Activated naive CD4-positive, alpha-beta T cell treated with anti-CD3 and anti-CD28 coated beads for 36 hours (primary cell): ENCODE results near the gene SQSTM1. TPM values are rescaled to one million over a fixed set of nuclear protein-coding genes. Genes with fewer than 3 reads are reported as not detected.

Experiments used
- CTCF ChIA-PET: fragments of 350-600 bp; sonication (Branson Sonifier 250); formaldehyde crosslinking; loops from one replicate; lab custom pipeline; 2021; ENCODE audit warnings: antibody characterized with exemption; lab: Charles Lee
- DNase-seq: peaks from one replicate; pipeline ENCODE4 v3.0.0-alpha.2; 2020
- H3K27ac Mint-ChIP-seq: one replicate; pipeline ENCODE4 v1.8.0; 2021; ENCODE audit warnings: mild to moderate bottlenecking, mixed read lengths
- H3K27me3 Mint-ChIP-seq: one replicate; pipeline ENCODE4 v1.8.0; 2021; ENCODE audit warnings: low read depth, mixed read lengths
- H3K36me3 Mint-ChIP-seq: one replicate; pipeline ENCODE4 v1.8.0; 2021; ENCODE audit warnings: low read depth, mixed read lengths
- H3K4me1 Mint-ChIP-seq: one replicate; pipeline ENCODE4 v1.8.0; 2021; ENCODE audit warnings: low read depth, mixed read lengths
- H3K4me3 Mint-ChIP-seq: one replicate; pipeline ENCODE4 v1.8.0; 2021; ENCODE audit warnings: mild to moderate bottlenecking, moderate library complexity, mixed read lengths
- H3K9me3 Mint-ChIP-seq: one replicate; pipeline ENCODE4 v1.8.0; 2021; ENCODE audit warnings: mixed read lengths
- intact Hi-C: fragments of 100-400 bp; cut with micrococcal nuclease; formaldehyde crosslinking; loops from one replicate; pipeline ENCODE4 v1.15.1; 2023
- total RNA-seq, 2 experiments: library from RNA; stranded (reverse); gene quantifications; one replicate each; pipeline ENCODE4 v1.2.3, GENCODE V29; 2021

The SQSTM1 gene
- total RNA-seq, 2 experiments from 2014 or later = 109 to 114 TPM

- peaks cover 53% of the 10 kb centered on the region for H3K4me1 Mint-ChIP-seq
- intact Hi-C loops = no loop called here
- H3K9me3 Mint-ChIP-seq = no peaks in the 10 kb centered on the region
- no peak overlapping the region for H3K27ac Mint-ChIP-seq
- peaks cover 22% of the 10 kb centered on the region for H3K36me3 Mint-ChIP-seq
- no peak for DNase-seq
- H3K4me3 Mint-ChIP-seq = peak overlapping the region; percentile 88
- peaks cover 4% of the 10 kb centered on the region for H3K27me3 Mint-ChIP-seq
- CTCF ChIA-PET = interaction anchor here (0.7 to 1.5 kb wide), 3 partner anchors 14 to 72 kb away, joined by 3 to 4 read pairs (median 3); no protein-coding TSS in a partner anchor
These were observed 1.8 kb downstream of the SQSTM1 start for GRCh38 chr5:179822444-179822990.

DNA sequence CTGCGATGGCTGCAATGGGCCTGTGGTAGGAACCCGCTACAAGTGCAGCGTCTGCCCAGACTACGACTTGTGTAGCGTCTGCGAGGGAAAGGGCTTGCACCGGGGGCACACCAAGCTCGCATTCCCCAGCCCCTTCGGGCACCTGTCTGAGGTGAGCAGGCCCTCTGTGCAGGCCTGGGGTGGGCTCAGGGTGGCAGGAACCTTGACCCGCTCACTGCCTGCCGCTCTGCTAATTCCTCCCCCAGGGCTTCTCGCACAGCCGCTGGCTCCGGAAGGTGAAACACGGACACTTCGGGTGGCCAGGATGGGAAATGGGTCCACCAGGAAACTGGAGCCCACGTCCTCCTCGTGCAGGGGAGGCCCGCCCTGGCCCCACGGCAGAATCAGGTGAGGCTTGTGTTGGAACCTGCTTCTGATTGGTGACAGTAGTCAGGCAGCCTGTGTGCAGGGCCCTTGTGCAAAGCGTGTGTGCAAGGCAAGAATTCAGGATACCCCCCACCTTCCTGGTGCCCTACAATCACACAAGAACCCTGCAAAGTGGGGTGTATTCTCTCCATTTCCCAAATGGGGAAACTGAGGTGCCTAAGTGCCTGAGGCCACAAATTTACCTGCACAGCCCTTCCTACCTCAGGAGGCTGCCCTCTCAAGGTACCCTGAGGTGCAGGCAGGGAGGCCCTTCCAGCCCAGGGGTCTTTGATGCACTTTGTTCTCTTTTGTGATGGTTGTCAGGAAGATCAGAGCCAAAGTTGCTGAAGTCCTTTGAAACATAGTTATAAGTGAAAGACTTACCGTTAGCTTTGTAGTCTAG lies 3.4 kb downstream of the SQSTM1 start:
- Mint-ChIP-seq H3K9me3 (no peaks in the 10 kb centered on the region), H3K27ac (no peak overlapping the region), H3K27me3 (no peaks in the 10 kb centered on the region), H3K4me1 (peaks cover 53% of the 10 kb centered on the region), H3K4me3 (no peak overlapping the region), H3K36me3 (peaks cover 34% of the 10 kb centered on the region)
- DNase-seq = no peak
- CTCF ChIA-PET = no interaction called here
- intact Hi-C loops = no loop called here

GRCh38 chr5:179824745-179825112 lies 4.0 kb downstream of the SQSTM1 start:
- Mint-ChIP-seq H3K4me1 (peaks cover 50% of the 10 kb centered on the region), H3K27ac (no peak overlapping the region), H3K36me3 (peaks cover 38% of the 10 kb centered on the region), H3K4me3 (no peak overlapping the region), H3K27me3 (no peaks in the 10 kb centered on the region), H3K9me3 (no peaks in the 10 kb centered on the region)
- no peak for DNase-seq
- intact Hi-C loops = no loop called here
- CTCF ChIA-PET = no interaction called here

DNA sequence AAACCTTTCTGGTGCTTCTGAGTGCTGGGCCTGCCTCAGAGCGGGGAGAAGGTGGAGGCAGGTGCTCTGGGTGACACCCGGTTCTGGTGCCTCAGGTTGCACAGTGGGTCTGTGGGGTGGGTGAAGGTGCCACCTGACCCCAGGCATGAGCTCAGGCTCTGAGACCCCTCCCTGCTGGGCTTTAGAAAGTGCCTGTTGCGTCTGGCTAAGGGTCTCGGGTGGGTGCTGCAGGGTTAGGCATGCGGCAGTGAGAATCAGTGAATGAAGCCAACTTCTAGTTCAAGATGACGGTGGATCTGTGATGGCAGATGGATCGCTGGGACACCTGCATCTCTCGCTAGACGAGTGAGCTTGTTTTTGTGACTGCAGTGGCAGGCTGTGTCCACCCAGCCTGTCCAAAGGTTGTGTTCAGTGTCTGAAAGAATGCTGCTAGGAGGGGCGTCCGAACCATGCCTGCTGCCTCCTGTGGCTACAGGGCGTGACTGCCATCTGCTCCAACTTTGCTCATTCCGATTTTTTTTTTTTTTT lies 5.0 kb downstream of the SQSTM1 start:
- peaks cover 46% of the 10 kb centered on the region for H3K36me3 Mint-ChIP-seq
- H3K27me3 Mint-ChIP-seq = no peaks in the 10 kb centered on the region
- H3K4me3 Mint-ChIP-seq = no peak overlapping the region
- CTCF ChIA-PET = interaction anchor here (0.6 to 2.0 kb wide), 2 partner anchors 11 to 167 kb away, joined by 3 to 9 read pairs; no protein-coding TSS in a partner anchor
- H3K4me1 Mint-ChIP-seq = peaks cover 42% of the 10 kb centered on the region
- no peaks in the 10 kb centered on the region for H3K9me3 Mint-ChIP-seq
- intact Hi-C loops = no loop called here
- H3K27ac Mint-ChIP-seq = no peak overlapping the region
- DNase-seq = no peak

- Mint-ChIP-seq H3K4me3 (peak overlapping the region; percentile 27), H3K27me3 (no peaks in the 10 kb centered on the region), H3K36me3 (peaks cover 51% of the 10 kb centered on the region), H3K4me1 (peaks cover 33% of the 10 kb centered on the region), H3K9me3 (no peaks in the 10 kb centered on the region), H3K27ac (peak overlapping the region; percentile 88)
- intact Hi-C loops = loop anchor here (1.0 kb wide), 1 partner anchor 9 kb away; no protein-coding TSS in a partner anchor
- CTCF ChIA-PET = interaction anchor here (1.3 to 2.0 kb wide), 2 partner anchors 9 to 26 kb away, joined by 9 read pairs; no protein-coding TSS in a partner anchor
- peak; percentile 87 for DNase-seq
These were observed 7.0 kb downstream of the SQSTM1 start for GRCh38 chr5:179827680-179828079.

GRCh38 chr5:179828756-179829421 lies 8.2 kb downstream of the SQSTM1 start:
- peak overlapping the region; percentile 54 for H3K27ac Mint-ChIP-seq
- H3K4me1 Mint-ChIP-seq = peaks cover 26% of the 10 kb centered on the region
- intact Hi-C loops = no loop called here
- H3K9me3 Mint-ChIP-seq = no peaks in the 10 kb centered on the region
- CTCF ChIA-PET = interaction anchor here (0.6 to 0.8 kb wide), 2 partner anchors 18 to 27 kb away, joined by 3 read pairs; no protein-coding TSS in a partner anchor
- peaks cover 55% of the 10 kb centered on the region for H3K36me3 Mint-ChIP-seq
- DNase-seq = no peak
- no peak overlapping the region for H3K4me3 Mint-ChIP-seq
- no peaks in the 10 kb centered on the region for H3K27me3 Mint-ChIP-seq

GRCh38 chr5:179829732-179830435 lies 9.2 kb downstream of the SQSTM1 start:
- no peaks in the 10 kb centered on the region for H3K9me3 Mint-ChIP-seq
- CTCF ChIA-PET = interaction anchor here (0.9 kb wide), 1 partner anchor 28 kb away, joined by 6 read pairs; no protein-coding TSS in a partner anchor
- peaks cover 22% of the 10 kb centered on the region for H3K4me1 Mint-ChIP-seq
- no peak overlapping the region for H3K27ac Mint-ChIP-seq
- no peak overlapping the region for H3K4me3 Mint-ChIP-seq
- intact Hi-C loops = no loop called here
- no peaks in the 10 kb centered on the region for H3K27me3 Mint-ChIP-seq
- no peak for DNase-seq
- peaks cover 50% of the 10 kb centered on the region for H3K36me3 Mint-ChIP-seq

GRCh38 chr5:179830818-179831468 lies 10.2 kb downstream of the SQSTM1 start:
- intact Hi-C loops = no loop called here
- Mint-ChIP-seq H3K4me3 (no peak overlapping the region), H3K36me3 (peaks cover 57% of the 10 kb centered on the region), H3K4me1 (peaks cover 22% of the 10 kb centered on the region), H3K9me3 (no peaks in the 10 kb centered on the region), H3K27me3 (no peaks in the 10 kb centered on the region), H3K27ac (peak overlapping the region; percentile 2)
- no peak for DNase-seq
- CTCF ChIA-PET = interaction anchor here (0.9 kb wide), 1 partner anchor 29 kb away, joined by 6 read pairs; no protein-coding TSS in a partner anchor

- peaks cover 64% of the 10 kb centered on the region for H3K36me3 Mint-ChIP-seq
- DNase-seq = no peak
- no peak overlapping the region for H3K4me3 Mint-ChIP-seq
- H3K4me1 Mint-ChIP-seq = peaks cover 29% of the 10 kb centered on the region
- intact Hi-C loops = no loop called here
- no peak overlapping the region for H3K27ac Mint-ChIP-seq
- H3K27me3 Mint-ChIP-seq = no peaks in the 10 kb centered on the region
- H3K9me3 Mint-ChIP-seq = no peaks in the 10 kb centered on the region
- CTCF ChIA-PET = interaction anchor here (0.6 to 1.5 kb wide), 2 partner anchors 30 to 43 kb away, joined by 5 read pairs; no protein-coding TSS in a partner anchor
These were observed 11.5 kb downstream of the SQSTM1 start for GRCh38 chr5:179832039-179832745.

- no peaks in the 10 kb centered on the region for H3K9me3 Mint-ChIP-seq
These were observed 12.5 kb downstream of the SQSTM1 start for GRCh38 chr5:179833056-179833708.

More at GRCh38 chr5:179833056-179833708, 12.5 kb downstream of the SQSTM1 start:
- H3K36me3 Mint-ChIP-seq = peaks cover 59% of the 10 kb centered on the region
- CTCF ChIA-PET = interaction anchor here (1.5 kb wide), 1 partner anchor 31 kb away, joined by 5 read pairs; no protein-coding TSS in a partner anchor
- no peak for DNase-seq
- H3K4me3 Mint-ChIP-seq = no peak overlapping the region
- no peaks in the 10 kb centered on the region for H3K27me3 Mint-ChIP-seq
- intact Hi-C loops = no loop called here
- H3K4me1 Mint-ChIP-seq = peaks cover 21% of the 10 kb centered on the region
- H3K27ac Mint-ChIP-seq = peak overlapping the region; percentile 50
